SW 1271 (cell line): ENCODE data around the gene VSIR.
A peak's percentile ranks its signal among the peaks of the same experiment; 100 is the strongest.

Experiments used
- DNase-seq, 2 experiments: peaks; one replicate each; lab custom pipeline; 2025; lab: John Stamatoyannopoulos, UW

The VSIR gene

DNA sequence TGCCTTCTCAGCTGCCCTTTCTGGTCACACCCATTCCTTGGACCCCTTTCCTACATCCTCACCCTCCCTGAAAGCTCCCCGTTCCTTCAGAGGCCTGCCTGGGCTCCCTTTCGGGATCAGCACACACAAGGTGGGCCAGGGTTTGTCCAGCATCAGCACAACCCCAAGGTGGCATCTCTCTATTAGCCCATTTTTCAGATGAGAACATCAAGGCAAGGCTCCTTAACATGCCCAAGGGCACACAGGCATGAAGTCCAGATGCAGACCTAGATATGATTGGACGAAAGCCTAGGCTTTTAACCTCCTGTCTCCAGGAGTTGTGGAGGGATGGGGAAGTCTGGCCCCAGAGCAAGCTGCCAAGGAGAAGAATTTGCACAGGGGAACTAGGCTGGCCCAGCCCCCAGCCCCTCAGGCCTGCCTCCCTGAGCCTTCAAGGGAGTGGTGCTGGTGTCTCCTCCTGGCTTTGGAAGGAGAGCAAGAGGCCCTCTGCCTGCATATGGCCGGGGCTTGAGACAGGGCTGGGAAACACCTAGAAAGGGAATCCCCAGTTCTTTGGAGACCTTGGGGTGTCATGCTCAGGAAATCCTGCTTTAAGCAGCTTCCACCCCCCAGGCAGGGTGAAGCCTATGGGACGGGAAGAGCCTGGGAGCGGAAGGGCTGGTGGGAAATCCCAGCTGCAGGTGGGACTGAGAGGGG lies 9.0 kb upstream of the VSIR start:
- no peak for DNase-seq

DNA sequence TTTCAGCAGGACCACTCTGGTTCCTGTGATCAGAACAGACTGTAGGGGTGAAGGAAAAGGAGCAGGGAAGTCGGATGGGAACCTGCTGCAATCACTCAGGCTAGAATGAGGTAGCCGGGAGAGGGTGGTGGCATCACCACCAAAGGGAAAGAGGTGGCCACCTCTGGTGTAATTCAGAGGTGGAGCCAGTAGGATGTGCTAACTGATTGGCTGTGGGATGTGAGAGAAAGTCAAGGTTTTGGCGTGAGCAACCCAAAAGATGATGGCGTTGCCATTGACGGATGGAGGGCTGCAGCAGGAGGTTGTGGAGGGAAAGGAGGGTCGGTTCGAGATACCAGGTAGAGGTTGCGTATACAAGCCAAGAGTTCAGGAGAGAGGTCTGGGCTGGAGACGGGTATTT lies 7.4 kb upstream of the VSIR start:
- no peak for DNase-seq

DNA sequence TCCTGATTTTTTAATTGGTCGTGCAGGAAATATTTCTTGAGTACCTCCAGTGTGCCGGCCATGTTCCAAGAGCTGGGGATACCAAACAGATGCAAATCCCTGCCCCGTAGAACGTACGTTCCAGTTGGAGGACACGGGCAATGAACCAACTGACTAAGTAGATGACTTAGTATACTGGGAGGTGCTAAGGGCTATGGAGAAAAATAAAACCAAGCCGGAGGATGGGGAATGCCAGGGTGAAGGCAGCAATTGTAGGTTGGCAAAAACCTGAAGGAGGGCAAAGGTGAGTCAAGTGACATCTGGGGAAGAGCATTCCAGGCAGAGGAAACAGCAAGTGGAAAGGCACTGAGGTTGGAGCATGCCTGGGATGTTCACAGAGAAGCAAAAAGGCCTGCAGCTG lies 6.8 kb upstream of the VSIR start:
- DNase-seq = no peak

DNA sequence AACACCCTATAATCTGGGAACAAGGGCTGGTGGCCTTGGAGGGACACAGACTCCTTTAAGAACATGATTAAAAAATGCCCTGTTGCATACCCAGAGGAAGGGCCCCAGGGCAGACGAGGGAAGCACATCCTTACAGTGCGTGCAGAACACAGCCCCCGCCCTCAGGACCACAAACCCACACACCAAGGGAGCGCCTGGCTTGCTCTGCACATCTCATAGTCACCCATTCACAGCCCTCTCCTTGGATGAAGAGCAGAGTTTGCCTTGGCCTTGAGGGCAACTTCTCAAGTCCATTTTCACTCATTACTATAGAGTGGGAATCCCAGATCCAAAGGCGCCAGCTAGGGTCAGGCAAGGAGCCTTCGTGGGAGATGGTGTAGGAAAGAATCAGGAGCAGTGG lies 6.3 kb upstream of the VSIR start:
- DNase-seq = no peak

DNA sequence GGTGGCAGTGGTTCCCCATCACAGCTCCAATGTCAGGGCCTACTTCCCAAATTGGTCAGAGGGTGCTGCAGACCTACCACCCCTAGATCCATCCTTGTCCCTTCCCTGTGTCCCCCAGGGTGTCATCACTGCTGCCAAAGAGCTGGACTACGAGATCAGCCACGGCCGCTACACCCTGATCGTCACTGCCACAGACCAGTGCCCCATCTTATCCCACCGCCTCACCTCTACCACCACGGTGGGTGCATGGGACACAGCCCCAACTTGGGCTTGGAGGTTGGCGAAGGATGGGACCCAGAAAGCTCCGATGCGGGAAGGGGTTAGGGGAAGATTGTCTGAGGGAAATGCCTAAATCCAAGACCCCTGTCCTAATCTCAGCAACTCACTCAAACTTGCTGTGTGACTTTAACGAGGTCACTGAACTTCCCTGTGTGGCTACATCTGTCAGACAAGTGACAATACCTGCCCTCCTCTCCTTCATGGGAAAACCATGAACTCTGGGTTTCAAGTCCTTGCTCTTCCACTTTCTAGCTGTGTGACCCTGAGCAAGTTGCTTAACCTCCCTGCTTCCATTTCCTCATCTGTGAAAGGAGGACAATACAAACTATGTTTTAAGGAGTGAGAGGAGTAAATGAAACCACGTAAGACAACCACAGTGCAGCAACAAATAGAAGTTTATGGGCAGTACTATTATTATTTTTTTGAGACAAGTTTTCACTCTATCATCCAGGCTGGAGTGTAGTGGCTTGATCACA lies 4.9 kb upstream of the VSIR start:
- no peak for DNase-seq

DNA sequence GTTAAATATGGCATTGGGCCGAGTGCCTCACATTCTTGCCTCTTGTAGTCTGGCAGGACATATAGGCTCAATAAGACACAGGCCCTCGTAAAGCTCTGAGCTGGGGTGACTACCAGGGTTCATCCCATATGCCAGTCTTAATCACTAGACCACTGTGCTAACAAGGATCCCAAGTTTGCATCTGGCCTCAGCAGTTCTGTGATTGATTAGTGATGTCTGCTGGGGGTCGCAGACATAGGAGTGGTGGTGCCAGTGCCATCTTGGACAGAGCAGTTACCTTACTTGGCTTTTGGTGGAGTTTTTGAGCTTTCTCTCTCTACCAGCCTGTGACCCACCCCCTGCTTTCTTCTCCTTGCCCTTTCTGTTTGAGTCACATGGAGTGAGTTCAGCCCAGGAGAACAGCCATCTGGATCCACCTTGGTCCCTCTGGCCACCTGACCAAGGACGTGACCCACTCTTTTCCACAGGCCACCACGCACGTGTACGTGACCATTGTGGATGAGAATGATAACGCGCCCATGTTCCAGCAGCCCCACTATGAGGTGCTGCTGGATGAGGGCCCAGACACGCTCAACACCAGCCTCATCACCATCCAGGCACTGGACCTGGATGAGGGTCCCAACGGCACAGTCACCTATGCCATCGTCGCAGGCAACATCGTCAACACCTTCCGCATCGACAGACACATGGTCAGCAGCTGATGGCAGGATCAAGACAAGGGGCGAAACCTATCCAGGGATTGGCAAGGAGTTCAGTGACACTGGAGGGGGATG lies 4.1 kb upstream of the VSIR start:
- no peak for DNase-seq

DNA sequence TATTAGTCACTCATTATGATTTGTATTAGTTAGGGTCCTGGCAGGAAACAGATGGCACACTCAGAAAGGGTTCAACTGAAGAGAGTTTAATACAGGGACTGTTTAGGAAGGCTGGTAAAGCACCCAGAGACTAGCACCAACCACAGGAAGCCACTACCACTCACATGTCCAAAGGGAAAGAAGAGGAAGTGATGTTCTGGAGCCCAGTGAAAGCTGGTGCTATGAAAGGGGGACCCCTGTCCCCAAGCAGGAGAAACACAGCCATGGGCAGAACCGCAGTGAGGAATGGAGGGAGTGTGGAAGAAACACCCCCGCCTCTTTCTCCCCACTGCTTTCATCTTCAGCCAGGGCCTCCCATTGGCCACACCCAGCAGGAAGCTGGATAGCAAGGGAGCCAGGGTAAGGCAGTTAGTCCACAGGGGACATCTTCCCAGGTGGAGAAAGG lies 3.2 kb upstream of the VSIR start:
- DNase-seq = no peak

DNA sequence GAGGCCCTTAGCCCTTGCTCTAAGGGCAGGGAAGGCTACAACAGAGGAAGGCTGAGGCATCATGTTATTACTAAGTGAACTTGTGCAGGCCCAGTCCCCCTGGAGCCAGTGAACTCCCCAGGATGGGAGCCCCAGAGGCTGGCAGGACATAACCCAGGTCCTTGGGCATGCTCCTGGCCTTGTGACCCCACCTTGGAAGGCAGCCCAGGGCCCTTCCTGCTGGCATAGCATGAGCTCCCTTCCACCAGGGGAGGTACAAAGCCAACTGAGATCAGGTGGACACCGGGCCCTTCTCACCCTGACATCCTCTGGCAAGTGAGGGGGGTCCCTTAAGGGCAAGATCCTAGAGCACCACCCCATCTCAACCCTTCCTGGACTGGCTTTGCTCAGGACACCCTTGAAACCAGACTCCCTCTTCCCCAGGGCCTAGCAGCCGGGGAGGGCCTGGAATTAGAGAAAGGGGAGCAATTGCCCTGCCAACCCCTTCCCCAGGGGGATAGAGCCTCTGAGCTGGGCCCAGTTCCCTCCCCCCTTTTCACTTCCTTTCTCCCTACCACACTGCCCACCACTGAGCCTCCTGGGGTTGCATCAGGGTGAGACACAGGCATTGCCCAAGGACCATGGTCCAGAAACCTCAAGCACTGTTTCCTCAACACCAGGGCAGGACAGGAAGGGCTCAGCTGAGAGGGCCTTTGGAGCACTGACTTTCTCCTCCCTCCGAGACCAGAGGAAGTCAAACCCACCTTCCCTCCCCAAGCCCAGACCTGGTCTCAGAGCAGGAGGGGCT lies 1.8 kb upstream of the VSIR start:
- DNase-seq = no peak

DNA sequence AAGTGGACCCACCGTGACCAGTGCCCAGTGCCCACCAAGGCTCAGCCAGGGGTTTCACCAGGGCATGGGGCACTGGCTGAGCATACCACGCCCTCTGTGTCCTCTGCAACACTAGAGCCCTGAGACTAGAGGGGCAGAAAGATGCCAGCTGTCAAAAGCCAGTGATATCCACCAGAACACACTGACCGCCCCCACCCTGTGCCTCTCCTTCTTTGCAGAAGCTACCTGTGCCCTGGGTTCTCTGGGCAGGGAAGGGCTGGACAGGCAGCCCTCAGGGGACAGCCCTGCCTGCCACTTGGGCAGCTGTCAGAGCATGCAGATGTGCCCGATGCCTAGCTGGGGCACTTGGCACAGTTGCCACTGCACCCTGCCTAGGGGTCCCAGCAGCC lies 494 bp downstream of the VSIR start:
- DNase-seq = no peak

DNA sequence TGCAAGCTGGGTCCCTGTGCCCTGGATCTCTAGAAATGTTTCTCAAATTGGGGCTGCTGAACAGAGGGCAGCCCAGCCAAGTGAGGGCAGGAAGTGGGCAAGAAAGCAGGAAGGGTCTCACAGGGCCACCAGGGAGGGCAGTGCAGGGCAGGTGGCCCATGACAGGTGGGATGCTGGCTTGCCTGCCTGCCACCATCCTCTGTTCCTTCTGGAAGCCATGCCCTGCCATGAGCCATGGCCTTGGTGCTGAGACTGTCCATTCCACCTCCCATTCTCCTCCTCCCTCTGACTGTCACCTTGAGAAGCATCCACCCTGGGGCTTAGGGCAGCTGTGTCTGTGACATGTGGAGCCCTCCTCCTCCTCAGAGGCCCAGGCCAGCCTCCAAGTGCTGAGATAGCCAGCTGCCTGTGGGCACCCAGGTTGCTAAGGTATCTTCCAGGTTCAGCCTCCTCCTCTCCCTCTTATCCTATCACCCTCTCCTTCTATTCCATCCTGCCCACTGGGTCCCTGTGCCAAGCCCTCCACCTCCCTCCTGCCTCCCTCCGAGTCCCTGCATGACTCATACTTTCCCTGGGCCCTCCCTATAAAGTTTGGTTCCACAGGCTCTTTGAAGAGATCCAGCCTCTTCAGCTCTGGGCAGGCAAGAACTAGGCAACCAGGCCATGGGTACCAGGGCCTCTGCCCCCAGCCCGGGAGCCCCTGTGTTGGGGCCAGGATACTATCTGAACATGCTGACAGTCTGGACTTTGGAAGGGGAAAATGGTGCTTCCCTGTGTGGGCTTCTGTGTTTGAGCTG lies 1.3 kb downstream of the VSIR start:
- DNase-seq = peak; percentile 25 to 56

DNA sequence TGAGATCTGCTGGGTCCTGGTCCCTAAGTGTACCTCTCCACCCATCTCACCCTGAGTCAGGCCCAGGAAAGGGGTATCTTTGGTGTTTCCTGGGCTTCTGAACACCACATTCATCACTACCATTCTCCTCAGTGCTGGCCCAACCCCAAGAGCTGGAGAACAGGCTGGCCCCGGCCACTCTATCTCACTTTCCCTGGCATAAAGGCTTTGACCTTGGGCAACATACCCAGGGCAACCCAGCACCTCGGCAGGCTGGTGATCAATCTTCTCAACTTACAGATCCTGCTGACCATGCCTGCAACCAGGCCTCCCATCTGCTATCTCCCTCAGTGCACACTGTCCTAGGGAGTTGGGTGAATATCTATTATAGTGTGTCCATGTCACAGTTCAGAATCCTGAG lies 2.1 kb downstream of the VSIR start:
- DNase-seq = no peak

DNA sequence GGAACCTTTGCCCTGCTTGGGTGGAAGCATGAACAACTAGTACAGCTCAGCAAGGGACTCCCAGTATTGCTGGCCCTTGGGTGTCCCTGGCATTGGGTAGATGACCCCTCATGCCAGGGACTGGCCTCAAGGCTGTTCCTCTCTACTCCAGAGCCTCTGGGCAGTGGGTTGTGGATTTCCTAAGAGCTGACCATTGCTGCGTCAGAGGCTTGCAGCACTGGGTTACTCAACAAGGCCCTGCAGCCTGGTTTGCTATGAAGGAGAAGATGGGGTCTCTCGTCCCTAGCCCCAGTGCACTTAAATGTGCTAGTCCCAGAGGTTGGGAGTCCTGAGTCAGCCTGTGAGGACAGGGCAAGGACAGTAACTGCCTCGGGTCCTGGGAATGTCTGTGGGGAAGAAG lies 2.5 kb downstream of the VSIR start:
- DNase-seq = no peak

DNA sequence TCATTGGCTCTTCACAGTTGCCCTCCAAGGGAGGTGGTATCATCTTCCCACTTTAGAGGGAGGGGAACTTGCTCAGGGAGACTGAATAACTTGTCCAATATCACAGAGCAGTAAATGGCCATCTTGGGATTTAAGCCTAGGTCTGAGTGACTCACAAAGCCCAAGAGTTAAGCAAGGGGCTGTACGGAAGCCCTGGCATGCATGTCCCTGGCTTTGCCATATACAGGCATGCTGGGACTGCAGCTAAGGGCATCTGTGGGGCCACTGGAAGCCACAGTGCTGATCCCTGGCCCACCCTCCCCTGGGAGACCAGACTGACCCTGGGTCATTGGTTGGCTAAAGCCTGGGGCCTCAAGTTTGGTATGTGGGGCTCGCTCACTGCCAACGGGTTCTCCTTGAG lies 3.1 kb downstream of the VSIR start:
- no peak for DNase-seq

DNA sequence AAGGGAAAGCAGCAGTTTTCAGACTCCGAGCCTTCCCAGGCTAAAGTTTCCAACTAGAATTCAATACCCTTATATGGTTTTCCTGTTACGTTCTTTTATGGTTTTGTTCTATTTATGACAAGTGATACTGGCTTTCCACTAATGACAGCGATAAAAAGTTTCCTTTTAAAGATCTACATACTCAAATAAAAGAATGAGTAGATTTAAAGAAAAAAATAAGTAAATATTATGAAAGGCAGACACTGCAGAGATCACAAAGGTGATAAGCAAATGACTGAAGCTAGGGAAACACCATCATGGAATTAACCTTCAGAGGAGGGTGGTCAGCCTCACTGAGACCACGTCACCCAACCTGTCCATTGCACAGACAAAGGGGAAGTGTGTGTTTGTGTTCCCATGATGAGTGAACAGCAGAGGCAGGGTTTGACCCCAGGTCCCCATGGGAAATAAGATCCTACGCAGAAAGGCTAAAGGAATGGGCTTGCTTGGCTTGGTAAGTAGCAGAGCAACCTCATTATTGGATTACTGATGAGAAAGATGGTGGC lies 4.0 kb downstream of the VSIR start:
- no peak for DNase-seq

DNA sequence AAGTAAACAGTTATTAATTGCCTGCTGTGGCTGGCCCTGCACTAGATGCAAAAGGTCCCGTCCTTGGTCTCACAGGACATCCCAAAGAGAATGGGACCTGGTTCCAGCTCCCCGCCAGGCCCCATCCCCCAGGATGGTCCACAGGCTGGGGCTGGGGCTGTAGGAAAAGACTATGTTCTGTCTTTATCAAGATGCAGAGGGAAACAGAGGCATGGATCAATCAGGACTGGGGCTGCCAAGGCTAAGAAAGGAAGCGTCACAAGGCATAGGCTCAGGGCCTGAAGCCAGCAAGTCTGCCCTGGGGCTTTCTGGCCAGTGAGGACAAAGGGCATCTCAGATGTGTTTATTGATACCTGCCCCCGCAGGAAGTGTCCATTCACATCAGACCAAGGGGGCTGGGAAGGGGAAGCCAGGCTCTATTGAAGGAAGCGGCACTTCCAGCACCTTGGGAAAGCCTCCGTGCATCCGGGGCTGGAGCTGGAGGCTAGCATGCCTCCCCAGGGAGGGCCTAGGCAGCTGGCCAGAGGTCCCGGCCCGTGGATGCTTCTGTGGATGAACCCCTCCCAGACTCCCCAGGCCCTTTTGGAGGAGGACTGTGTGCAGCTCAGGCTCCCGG lies 5.8 kb downstream of the VSIR start:
- peak in 1 of 2 experiments; percentile 63 for DNase-seq

DNA sequence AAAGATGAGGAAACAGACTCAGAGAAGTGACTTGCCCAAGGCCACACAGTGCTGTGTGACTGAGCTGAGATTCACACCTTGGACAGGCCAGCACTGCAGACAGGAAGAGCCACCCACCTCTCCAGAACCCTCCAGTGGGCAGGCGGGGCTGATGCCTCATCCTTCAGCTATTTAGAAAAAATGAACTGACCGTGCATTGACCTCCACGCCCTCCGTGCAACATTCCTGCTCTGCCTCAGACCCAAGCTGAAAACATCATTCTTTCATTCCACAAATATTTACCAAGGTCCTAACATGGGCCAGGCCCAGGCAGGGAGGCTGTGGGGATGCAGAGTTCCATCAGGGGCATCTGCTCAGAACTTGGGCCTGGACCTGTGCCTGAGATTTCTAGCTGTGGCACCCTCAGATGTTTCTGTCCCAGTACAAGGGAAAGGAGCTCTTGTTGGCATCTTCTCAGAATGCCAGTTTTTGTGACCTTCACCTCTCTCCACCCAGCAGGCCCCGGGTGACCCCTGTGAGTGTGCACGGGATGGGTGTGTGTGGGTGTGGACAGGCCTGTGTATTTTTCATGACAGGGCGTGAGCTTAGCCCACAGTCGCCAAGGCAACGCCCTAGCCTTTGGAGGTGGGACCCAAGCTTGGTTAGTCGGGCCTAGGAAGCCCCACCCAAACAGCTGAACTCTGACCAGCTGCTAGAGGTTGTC lies 6.5 kb downstream of the VSIR start:
- DNase-seq = peak; percentile 72 to 92

DNA sequence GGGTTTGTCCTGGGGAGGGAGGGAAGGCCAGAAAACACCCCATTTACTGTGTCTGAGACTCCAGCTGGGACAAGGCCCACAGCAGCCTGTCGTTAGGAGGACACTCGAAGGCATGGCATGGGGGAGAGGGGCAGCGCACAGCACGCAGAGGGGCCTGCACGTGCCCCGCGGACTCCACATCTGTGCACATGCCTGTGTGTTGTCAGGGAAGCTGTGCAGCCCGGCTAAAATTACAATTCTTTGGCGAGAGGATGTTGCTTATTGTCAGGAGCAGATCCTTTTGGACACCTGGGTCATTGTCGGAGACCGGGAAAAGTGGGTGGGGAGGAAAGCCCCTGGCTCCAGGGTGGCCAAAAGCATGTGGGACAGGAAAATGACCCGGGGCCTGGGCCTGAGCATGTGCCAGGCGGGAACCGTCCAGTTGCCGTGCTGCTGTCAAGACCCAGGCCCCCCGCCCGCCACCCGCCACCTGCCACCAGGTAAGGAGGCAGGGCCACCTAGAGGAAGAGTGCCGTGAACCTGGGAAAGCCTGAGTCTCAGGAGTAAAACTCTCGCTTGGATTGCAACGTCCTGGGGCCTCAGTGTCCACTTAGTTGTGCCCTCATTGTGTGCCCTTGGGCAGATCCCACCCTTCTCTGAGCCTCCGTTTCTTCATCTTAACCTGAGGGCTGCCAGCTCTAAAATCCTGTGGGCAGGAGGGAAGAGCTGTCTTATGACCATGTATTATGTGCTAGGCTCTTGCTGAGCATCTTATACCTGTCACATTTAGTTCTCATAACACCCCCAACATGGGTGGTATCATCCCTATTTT lies 7.2 kb downstream of the VSIR start:
- DNase-seq = no peak

DNA sequence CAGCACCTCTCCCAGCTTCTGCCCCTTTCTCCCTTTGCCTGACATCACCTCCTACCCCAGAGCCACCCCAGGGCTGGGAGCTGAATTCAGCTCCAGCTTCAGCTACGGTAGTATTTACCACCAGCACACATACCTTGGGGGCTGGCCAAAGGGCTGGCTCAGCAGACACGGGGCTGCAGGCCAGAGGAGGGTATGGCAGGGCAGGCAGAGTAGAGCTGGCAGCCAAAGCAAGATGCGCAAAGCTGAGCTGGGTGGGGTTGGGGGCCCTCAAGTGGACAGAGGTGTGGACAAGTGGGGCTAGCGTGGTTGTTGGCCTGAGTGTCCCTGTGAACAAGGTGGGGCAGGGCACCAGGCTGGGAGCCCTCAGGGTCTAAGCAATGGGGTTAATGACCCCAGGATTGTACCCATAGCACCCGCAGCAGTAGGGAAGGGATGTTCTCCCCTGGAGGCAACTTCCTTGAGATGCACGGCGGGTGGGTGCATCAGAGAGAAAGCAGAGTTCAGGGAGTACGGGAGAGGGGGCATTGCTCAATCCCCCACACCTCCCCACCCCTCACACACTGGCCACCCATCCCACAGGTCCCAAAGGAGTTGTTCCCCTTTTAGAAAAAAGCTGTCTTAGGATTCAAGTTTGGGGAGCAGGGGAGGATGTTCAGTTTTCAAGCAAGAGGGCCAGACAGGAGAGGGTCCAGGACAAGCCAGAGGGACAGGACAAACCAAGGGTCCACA lies 8.0 kb downstream of the VSIR start:
- DNase-seq = no peak
